K562 (cell line): ENCODE measurements around the gene PRDX6. TPM values are rescaled to one million over a fixed set of nuclear protein-coding genes. Genes with fewer than 3 reads are reported as not detected.

ENCODE experiments used
- MYNN ChIP-seq, 2 experiments: sonication (generic); formaldehyde crosslinking in 1 of 2; IDR thresholded peaks; 2 replicates each; pipeline versions ENCODE4 v1.5.0 to v1.6.1; 2016 to 2020; ENCODE audit warnings: antibody characterized with exemption in 1 of 2, missing genetic modification reagents in 1 of 2
- NFIC ChIP-seq: fragments of 450-650 bp; IDR thresholded peaks from 2 replicates; pipeline ENCODE4 v1.6.1; 2017; ENCODE audit warnings: mild to moderate bottlenecking, inconsistent platforms
- POLR2A ChIP-seq: fragments of 450-650 bp; conservative IDR thresholded peaks from 2 replicates; pipeline ENCODE4 v1.6.1; 2016
- POLR2G ChIP-seq: fragments of 200-400 bp; formaldehyde crosslinking; IDR thresholded peaks from 2 replicates; pipeline ENCODE4 v1.6.1; 2017; ENCODE audit warnings: low read depth, mild to moderate bottlenecking, antibody characterized with exemption, low read length, moderate library complexity
- RBFOX2 ChIP-seq: fragments of 200-400 bp; formaldehyde crosslinking; IDR thresholded peaks from 2 replicates; pipeline ENCODE4 v1.6.1; 2017; ENCODE audit warnings: low read depth, mild to moderate bottlenecking, low read length, moderate library complexity
- SUPT5H ChIP-seq: fragments of 450-650 bp; IDR thresholded peaks from 2 replicates; pipeline ENCODE4 v1.6.1; 2016
- polyA plus RNA-seq, 8 experiments: library from polyadenylated mRNA; depleted of rRNA in 4 of 8; stranded (reverse) in 5 of 8; unstranded in 3 of 8; fragments of >200 nt; fragmentation: Nextera tagmentation in 2 of 8; fragmentation: Illumina TruSeq in 1 of 8; extraction: Ambion mirVana in 2 of 8; extraction: Trizol in 1 of 8; gene quantifications; 2 replicates each; pipeline versions ENCODE4 v1.2.1 to v1.2.3, GENCODE V29; 2011 to 2014; ENCODE audit warnings: inconsistent platforms in 1 of 8, missing spikeins in 1 of 8
- total RNA-seq, 7 experiments: library from RNA; depleted of rRNA in 6 of 7; stranded (reverse); fragments of >200 nt in 6 of 7; fragmentation: Illumina TruSeq in 2 of 7; extraction: Trizol in 2 of 7; gene quantifications; 2 replicates each; pipeline versions ENCODE4 v1.2.1 to v1.2.3, GENCODE V29; 2011 to 2021; ENCODE audit warnings: low replicate concordance in 1 of 7
- TF ChIP-seq, protein P1 (sequence below): fragments of 250-450 bp; sonication (Bioruptor Pico); IDR thresholded peaks from 2 replicates; pipeline ENCODE4 v1.4.0; 2020; ENCODE audit warnings: mild to moderate bottlenecking, moderate library complexity
- TF ChIP-seq, protein P2 (sequence below): fragments of 450-650 bp; formaldehyde crosslinking; conservative IDR thresholded peaks from 2 replicates; pipeline ENCODE4 v1.4.0; 2022; ENCODE audit warnings: mild to moderate bottlenecking, missing genetic modification characterization
- TF ChIP-seq, protein P3 (sequence below), 3 experiments: IDR thresholded peaks in 2 of 3; conservative IDR thresholded peaks in 1 of 3; 2 replicates each; pipeline ENCODE4 v1.5.1; 2011 to 2012; ENCODE audit warnings: low read length in 3 of 3, mild to moderate bottlenecking in 3 of 3, control low read depth in 2 of 3, improper control_type of control experiment in 1 of 3, inconsistent platforms in 1 of 3, low read depth in 1 of 3, mixed read lengths in 1 of 3, moderate library complexity in 1 of 3; ENCODE audit not compliant: insufficient read depth in 2 of 3

Gene PRDX6
- total and polyA plus RNA-seq, 9 of the 15 experiments (the other 6 are each of a cell fraction or from before 2014, with no cell fraction given): 277 to 1,082 (median 610) TPM

DNA sequence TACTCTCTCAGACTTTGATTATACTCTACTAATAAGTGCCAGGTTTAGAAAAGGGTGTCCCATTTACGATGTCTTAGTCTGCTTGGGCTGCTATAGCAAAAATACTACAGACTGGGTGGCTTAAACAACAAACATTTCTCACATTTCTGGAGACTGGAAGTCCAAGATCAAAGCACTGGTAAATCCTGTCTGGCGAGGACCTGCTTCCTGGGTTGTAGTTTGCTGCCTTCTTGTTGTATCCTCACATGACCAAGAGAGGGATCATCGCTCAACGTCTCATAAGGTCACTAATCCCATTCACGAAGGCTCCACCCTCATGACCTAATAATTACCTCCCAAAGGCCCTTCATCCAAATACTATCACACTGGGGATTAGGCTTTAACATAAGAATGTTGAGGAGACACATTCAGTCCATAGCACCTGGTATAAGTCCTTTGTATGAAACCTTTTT, 12.0 kb downstream of the PRDX6 start (continued):
- TF ChIP-seq, protein P1, sequence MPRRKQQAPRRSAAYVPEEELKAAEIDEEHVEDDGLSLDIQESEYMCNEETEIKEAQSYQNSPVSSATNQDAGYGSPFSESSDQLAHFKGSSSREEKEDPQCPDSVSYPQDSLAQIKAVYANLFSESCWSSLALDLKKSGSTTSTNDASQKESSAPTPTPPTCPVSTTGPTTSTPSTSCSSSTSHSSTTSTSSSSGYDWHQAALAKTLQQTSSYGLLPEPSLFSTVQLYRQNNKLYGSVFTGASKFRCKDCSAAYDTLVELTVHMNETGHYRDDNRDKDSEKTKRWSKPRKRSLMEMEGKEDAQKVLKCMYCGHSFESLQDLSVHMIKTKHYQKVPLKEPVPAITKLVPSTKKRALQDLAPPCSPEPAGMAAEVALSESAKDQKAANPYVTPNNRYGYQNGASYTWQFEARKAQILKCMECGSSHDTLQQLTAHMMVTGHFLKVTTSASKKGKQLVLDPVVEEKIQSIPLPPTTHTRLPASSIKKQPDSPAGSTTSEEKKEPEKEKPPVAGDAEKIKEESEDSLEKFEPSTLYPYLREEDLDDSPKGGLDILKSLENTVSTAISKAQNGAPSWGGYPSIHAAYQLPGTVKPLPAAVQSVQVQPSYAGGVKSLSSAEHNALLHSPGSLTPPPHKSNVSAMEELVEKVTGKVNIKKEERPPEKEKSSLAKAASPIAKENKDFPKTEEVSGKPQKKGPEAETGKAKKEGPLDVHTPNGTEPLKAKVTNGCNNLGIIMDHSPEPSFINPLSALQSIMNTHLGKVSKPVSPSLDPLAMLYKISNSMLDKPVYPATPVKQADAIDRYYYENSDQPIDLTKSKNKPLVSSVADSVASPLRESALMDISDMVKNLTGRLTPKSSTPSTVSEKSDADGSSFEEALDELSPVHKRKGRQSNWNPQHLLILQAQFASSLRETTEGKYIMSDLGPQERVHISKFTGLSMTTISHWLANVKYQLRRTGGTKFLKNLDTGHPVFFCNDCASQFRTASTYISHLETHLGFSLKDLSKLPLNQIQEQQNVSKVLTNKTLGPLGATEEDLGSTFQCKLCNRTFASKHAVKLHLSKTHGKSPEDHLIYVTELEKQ (CRISPR knock-in tag): no peak
- TF ChIP-seq, protein P2, sequence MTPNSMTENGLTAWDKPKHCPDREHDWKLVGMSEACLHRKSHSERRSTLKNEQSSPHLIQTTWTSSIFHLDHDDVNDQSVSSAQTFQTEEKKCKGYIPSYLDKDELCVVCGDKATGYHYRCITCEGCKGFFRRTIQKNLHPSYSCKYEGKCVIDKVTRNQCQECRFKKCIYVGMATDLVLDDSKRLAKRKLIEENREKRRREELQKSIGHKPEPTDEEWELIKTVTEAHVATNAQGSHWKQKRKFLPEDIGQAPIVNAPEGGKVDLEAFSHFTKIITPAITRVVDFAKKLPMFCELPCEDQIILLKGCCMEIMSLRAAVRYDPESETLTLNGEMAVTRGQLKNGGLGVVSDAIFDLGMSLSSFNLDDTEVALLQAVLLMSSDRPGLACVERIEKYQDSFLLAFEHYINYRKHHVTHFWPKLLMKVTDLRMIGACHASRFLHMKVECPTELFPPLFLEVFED: 0 out of 2 replicates have a peak, but pooled peaks have one; percentile 3
- TF ChIP-seq SUPT5H: peak; percentile 64
- TF ChIP-seq, protein P3, sequence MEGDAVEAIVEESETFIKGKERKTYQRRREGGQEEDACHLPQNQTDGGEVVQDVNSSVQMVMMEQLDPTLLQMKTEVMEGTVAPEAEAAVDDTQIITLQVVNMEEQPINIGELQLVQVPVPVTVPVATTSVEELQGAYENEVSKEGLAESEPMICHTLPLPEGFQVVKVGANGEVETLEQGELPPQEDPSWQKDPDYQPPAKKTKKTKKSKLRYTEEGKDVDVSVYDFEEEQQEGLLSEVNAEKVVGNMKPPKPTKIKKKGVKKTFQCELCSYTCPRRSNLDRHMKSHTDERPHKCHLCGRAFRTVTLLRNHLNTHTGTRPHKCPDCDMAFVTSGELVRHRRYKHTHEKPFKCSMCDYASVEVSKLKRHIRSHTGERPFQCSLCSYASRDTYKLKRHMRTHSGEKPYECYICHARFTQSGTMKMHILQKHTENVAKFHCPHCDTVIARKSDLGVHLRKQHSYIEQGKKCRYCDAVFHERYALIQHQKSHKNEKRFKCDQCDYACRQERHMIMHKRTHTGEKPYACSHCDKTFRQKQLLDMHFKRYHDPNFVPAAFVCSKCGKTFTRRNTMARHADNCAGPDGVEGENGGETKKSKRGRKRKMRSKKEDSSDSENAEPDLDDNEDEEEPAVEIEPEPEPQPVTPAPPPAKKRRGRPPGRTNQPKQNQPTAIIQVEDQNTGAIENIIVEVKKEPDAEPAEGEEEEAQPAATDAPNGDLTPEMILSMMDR (IDR thresholded peaks at IDR 0.05 in 2 of 3, conservative IDR thresholded peaks at IDR 0.05 in 1 of 3; ENCODE audit: insufficient read depth in 2 of 3, low read depth in 1 of 3, low read length in 3 of 3): peak; percentile 34 to 47 (median 45); a peak in 3 of 6 replicates
- TF ChIP-seq MYNN (IDR thresholded peaks at IDR 0.05): 0 out of 2 replicates have a peak, but pooled peaks have one; percentile 71
- TF ChIP-seq MYNN (CRISPR knock-in tag; IDR thresholded peaks at IDR 0.05): no peak
- TF ChIP-seq POLR2G: peak; percentile 36; the same call in 1 of the 2 replicates
- TF ChIP-seq POLR2A: peak; percentile 65
- peak; percentile 42; the same call in 1 of the 2 replicates for TF ChIP-seq RBFOX2
- TF ChIP-seq NFIC: no peak
